GOT3 (cell line): ENCODE results near the gene FOSB.
A peak's percentile ranks its signal among the peaks of the same experiment; 100 is the strongest.
"Not testable (repeated sequence)": the region's sequence is repeated elsewhere in the genome, so short reads cannot be mapped to it uniquely, and the experiment has no call there.

Experiments used
- DNase-seq: peaks from one replicate; lab custom pipeline; 2025; ENCODE audit warnings: mixed read lengths; lab: John Stamatoyannopoulos, UW

The FOSB gene

DNA sequence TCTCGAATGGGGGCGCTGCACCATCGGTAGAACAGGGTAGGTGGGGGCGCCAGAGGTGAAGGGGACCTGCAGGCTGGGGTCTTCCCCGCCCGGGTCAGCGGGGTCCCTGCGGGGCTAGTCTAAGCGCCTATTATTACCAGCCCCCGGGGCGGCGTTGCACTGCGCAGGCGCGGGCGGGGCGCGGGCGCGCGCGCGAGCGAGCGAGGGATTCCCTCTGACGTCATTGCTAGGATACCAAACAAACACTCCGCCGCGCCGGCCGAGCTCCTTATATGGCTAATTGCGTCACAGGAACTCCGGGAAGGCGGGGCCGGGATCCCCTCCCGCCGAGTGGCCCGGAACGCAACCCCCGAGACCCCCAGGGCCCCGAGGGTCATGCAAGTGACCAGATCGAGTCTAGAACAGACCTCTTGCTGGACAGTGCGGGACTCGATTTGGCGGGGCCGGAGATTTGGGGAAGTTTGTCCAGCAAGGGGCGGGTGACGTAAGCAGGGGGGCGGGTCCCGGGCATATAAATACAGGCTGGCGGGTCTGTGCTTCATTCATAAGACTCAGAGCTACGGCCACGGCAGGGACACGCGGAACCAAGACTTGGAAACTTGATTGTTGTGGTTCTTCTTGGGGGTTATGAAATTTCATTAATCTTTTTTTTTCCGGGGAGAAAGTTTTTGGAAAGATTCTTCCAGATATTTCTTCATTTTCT is at the start of gene FOSB:
FOSB (plus strand) TSS at position 541 of the 703 bp plus-strand sequence. CDS start 591 bp downstream, outside the sequence.
- peak; percentile 92 for DNase-seq

DNA sequence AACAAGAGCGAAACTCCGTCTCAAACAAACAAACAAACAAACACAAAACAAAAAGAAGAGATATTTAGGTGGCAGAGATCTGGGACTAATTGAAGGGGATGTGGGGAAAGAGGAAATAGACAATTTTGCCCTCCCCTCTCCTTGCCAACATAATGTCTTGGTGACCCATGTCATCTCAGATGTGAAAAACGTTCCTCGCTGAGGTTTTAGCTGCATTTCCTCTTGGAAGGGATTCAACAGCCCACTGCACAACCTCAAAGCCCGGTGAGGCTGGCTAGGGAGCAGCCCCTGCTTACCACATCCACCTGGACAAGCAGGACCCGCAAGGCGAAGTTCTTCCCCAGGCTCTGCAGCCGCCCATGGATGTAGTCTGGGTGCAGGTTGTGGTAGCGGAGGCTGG is 49.0 kb upstream of the FOSB start:
- DNase-seq: no peak

DNA sequence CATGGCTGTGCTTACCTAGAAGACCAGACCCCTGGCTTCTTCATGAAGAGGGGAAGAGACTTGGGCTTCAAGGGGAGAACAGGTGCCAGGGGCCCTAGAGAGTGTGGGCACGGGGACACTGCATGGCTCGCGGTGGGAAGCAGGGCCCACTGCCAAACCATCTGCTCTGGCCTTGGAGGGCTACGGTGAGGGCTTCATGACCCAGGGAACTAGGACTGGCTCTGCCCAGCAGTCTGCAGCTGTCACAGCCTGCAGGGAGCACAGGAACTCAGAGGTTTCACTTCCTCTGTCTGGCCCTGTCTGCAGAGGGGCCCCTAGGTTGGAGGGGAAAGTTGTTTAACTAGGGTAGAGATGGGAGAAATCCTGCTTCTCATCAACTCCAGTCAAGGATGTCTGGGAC is 48.4 kb upstream of the FOSB start:
- DNase-seq: no peak

DNA sequence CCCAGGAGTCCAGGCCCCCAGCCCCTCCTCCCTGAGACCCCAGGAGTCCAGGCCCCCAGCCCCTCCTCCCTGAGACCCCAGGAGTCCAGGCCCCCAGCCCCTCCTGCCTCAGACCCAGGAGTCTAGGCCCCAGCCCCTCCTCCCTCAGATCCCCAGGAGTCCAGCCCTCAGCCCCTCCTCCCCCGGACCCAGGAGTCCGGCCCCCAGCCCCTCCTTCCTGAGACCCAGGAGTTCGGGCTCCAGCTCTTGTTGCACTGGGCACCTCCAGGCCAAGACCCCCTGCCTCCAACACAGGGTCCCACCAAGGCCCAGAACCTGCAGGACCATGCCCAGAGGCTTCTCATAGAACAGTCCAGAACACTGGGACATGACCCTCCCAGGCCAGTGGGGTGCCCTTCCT is 47.9 kb upstream of the FOSB start:
- DNase-seq: no peak

DNA sequence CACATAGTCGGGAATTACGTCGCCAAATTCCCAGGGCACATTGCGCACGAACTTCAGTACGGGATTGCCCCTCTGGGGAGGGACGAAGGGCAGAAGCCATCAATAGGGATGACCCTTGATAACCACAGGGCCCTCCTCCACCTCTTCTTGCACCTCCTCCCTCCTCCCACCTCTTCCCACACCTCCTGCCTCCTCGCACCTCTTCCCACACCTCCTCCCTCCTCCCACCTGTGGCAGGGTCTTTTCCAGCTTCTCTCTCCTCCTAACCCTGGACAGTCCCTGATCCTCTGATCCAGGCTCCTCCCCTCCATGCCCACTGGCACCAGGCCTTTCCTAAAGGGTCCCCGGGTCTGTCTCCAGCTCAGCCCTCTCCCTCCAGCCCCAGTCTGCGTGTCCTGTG is 47.4 kb upstream of the FOSB start:
- DNase-seq: no peak

DNA sequence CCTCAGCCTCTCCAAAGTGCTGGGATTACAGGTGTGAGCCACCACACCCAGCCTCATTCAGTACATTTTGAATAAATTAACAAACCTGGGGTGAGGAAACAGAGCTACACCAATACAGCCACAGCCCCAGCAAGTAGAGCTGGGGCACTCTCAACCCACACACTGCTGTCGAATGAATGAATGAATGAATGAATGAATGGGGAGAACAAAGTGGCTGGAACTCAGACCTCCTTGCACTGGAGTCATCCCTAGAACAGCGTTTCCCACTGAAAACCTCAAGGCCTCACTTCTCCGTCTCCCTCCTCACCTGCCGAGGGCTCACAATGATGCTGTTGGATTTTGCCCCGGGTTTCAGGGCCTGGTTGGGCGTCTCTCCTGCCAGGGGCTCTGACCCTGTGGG is 46.9 kb upstream of the FOSB start:
- no peak for DNase-seq

DNA sequence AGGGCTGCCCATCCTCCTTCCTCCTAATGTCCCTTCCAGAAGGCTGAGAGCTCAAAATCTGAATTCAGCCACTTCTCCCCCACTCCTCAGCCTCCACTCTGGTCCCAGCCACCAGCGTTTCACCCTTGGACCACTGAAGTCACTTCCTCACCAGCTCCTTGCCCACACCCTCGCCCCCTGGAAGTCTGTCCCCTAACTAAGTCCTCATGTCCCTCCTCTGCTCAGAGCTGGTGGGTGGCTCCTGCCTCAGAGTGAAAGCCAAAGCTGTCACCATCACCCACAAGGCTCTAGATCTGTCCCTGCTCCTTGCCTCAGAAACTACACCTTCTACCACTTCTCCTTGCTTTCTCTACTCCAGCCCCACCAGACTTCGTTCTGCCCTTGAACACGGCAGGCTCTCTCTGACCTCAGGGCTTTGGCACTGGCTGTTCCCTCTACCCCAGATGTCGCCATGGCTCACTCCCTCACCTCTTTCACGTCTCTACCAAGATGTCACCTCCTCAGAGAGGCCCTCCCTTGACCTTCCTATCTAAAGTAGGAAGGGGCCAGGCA is 45.8 kb upstream of the FOSB start:
- no peak for DNase-seq

DNA sequence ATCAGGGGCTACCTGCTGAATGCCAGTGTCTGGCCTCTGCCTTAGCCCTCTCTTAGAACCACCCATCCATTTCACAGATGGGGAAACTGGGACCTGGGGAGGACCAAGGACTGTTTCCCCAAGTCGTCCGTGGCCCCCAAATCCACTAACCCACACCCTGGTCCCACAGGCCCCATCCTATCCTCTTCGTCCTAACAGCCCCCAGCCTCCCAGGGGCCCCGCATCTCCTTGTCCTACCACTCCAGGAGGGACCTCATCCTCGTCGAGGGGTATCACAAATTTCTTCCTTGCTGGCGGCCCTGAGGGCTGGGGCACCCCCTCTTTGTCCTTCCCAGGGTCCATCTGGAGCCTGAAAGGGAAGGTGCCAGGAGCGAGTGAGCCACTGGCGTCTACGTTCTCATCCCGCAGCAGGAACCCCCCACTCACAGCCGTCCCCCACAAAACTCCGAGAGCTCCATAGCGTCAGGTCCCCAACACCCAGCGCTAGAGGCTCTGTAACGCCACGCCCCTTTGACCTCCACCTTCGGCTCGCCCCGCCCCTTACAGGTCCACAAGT is 44.7 kb upstream of the FOSB start:
- DNase-seq: no peak

DNA sequence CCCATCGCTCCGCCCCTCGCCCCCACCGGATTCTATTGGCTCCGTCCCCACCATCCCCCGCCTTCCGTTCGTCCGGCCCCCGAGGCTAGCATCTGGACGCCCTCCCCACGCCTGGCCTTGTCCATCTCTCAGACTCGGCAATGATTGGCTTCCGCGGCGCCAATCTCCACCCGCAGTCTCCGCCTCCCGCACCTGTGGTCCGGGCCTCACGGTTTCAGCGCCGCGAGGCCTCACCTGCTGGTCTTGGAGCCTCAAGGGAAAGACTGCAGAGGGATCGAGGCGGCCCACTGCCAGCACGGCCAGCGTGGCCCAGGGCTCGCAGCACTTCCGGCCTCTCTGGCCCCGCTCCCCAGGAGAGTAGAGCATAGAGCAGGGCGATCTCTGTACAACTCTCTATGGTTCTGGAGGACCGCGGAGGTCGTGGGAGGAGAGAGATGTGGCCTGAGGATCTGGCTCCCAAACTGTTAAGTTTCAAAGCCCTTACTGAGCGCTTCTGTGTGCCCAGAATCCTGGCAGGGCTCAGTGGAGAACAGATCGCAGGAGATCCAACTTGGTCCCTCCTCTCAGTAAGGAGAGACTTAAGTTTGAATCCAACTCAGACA is 44.1 kb upstream of the FOSB start, which contains the start of gene ERCC1:
ERCC1 (minus strand) TSS at position 329 of the 602 bp plus-strand sequence. CDS start 543 bp downstream, outside the sequence.
- peak; percentile 84 for DNase-seq

DNA sequence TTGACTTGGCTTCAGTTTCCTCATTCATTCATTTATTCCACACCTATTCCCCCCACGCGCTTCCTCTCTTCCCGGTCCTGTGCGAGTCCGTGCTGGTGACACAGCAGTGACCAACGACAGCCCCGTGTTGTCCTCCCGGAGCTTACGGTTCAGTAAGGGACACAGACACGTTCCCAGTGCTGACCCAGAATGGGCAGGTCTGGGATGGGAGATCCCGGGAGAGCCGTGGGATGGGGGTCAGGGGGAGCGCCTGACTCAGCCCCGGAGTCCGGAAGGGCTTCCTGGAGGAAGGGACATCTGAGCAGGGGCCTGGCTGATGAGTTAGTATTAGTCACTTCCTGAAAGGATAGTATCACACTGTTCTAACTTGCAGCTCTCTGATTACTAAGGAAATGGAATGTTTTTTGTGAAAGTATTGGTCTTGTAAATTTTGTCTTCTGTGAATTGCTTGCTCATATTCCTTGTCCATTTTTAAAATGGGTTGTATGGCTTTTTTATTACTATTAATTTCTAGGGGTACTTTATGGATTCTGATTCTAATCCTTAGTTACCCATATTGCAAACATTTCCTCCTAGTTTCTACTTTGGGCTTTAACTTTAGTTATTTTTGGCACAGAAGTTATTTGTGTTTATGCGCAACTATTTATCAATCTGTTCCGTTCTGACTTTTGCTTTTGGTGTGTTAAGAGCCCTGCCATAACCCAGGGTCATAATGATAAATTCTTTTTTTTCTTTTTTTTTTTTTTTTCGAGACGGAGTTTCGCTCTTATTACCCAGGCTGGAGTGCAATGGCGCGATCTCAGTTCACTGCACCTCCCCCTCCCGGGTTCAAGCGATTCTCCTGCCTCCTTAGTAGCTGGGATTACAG is 43.4 kb upstream of the FOSB start:
- DNase-seq: peak; percentile 66

DNA sequence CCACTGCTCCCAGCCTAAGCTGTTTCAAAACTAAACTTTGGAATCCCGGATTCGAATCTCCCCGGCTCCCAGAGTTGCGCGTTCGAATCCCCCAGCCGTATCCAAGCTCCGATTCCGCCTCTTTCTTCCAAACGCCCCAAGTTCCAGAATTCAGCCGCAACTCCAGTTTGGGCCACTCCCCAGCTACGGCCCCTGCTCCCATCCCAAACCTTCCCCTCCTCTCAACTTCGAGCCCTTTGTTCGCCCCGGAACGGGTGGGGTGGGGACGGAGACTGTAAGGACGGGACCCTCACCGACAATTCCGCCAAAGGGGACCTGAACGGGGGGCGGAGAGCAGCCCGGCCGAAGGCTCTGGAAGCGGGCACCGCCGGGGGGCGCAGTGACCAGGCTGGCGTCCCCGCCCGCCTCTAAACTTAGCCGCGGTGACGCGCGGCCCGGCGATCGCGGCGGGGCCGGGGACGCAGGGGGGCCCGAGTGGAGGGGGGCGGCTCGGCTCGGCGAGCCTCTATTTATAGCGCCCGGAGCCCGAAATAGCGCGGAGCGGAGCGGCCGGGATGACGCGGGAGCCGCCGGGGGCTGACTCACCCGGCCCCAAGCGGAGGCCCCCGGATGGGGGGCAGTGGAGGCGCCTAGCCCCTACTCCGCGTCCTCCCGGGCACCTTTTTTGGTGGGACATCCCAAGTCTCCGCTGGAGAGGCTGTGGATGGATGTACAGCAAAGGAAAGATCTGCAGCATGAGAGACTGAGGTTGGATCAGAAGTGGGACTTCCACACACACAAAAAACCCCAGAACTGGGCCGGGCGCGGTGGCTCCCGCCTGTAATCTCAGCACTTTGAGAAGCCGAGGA is 39.2 kb upstream of the FOSB start:
- no peak for DNase-seq

DNA sequence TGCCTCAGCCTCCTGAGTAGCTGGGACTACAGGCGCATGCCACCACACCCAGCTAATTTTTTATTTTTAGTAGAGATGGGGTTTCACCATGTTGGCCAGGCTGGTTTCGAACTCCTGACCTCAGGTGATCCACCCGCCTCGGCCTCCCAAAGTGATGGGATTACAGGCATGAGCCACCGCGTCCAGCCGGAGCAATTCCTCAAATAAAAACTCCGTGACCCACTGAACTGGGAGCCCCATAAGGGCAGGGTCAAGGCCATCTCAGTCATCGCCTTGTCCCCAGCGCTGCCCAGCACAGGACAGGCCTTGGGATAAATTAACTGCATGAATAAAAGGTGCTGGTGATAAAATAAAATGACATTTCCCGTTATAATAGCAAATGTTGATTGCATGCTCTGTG is 37.9 kb upstream of the FOSB start:
- DNase-seq: not testable (repeated sequence)

DNA sequence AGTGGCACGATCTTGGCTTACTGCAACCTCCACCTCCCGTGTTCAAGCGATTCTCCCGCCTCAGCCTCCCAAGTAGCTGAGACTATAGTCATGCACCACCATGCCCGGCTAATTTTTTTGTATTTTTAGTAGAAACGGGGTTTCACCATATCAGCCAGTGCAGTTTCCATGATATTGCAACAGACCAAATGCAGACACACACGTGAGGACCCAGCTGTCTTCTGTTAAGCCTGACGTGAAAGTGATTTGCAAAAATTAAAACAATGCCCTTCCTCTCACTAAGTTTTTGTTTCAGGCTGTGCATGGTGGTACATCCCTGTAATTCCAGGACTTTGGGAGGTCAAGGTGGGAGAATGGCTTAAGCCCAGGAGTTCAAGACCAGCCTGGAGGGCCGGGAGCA is 36.8 kb upstream of the FOSB start:
- DNase-seq: not testable (repeated sequence)

DNA sequence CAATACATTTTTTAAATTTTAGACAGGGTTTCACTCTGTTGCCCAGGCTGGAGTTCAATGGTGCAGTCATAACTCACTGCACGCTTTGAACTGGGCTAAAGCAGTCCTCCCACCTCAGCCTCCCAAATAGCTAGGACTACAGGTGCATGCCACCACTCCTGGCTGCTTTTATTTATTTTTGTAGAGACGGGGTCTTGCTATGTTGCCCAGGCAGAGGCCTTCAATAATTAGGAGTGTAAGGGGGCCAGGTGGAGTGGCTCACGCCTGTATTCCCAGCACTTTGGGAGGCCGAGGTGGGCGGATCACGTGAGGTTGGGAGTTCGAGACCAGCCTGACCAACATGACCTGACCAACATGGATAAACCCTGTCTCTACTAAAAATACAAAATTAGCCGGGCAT is 35.3 kb upstream of the FOSB start:
- not testable (repeated sequence) for DNase-seq

DNA sequence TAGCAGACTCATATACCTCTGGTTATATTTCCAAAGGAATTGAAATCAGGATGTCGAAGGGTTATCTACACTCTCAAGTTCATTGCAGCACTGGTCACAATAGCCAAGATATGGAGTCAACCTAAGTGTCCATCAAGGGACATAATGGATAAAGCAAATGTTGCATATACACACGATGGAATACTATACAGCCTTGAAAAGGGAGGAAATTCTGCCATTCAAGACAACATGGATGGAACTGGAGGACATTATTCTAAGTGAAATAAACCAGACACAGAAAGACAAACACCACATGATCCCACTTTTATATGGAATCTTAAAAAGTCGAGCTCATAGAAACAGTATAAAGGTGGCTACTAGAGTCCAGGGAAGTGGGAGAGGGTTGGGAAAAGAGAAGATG is 30.5 kb upstream of the FOSB start:
- no peak for DNase-seq

DNA sequence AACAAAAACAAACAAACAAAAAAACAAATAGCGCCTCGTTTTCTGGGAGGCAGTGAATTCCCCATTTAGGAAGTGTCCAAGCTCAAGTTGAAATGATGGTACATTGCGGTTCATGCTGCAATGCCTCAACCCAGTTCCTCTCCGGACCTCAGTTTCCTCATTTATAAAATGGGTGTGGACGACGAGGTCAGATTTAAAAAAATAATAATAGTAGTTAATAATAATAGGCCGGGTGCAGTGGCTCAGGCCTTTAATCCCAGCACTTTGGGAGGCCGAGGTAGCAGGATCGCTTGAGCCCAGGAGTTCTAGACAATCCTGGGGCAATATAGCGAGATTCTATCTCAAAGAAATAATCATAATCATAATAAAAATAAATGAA is 28.6 kb upstream of the FOSB start:
- DNase-seq: no peak

DNA sequence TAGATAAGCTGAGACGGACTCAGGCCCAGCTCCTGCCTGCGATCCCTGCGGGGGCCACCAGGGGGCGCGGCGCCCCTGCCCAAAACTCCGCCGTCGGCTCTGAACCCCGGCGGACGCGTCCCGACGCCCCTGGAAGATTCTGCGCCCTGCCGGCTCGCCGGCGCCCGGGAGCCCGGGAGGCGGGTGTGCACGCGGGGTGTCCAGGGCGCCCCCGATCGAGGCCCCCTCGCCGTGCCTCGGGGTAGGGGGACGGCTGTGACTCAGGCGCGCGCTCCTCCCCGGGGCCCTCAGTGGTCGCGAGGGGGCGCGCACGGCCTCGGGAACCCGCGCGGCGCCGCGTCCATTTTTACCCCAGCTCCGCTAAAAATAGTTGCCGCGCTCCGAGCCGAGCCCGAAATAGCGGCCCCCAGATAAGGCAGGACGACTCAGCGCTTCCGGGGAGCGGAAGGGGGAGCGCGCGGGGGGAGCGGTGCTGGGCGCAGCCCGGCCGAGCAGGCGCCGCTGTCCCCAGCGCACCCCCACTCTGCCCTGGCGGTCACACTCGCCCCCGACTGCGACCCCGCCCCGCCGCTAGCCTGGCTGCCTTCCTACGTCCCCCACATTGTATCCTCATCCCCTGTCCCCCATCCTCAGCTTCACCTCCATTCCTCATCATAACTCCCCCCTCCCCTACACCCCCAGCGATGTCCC is 28.1 kb upstream of the FOSB start:
- DNase-seq: peak; percentile 61

DNA sequence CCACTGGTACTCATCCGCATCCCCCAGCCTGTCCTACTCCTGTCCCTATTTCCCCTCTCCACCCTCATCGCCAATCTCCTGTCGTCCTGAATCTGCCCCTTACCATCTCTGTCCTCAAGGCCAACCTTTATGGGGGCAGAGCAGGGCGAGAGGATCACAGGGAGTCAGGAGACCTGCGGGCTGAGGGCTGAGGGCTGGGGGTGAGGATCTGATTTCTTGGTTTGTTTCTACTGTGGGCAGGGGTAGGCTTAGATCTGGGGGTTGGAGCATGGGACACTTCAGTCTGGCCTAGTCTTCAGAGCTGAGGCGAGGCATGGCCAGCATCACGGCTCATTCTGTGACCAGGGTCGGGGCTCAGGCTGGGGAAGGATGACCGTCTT is 27.5 kb upstream of the FOSB start:
- no peak for DNase-seq

DNA sequence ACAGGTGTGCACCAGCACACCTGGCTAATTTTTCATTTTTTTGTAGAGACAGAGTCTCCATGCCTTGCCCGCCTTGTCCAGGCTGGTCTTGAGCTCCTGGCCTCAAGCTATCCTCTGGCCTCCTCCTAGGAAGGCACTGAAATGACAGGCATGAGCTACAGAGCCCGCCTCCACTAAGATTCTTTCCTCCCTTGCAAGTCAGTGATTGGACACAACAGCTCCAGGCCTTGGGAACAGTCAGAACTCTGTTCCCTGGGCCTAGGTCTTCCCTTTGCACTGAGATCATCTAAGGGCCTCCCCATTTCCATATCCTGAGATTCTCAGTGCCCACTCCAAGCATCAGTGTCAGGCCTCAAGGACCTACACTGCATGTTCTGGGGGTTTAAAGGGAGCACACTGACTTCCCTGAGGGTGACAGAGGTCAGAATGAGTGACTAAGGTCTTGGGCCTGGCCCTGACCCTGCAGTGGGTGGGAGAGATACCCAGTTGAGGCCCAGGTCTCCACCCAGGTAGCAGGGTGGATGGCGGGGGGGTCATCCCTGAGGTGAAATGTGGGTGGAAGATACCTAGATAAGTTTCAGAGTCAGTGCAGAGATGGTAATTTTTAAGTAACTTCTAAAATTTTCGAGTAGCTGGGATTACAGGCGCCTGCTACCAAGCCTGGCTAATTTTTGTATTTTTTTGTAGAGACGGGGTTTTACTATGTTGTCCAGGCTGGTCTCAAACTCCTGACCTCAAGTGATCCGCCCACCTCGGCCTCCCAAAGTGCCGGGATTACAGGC is 26.7 kb upstream of the FOSB start:
- DNase-seq: no peak

DNA sequence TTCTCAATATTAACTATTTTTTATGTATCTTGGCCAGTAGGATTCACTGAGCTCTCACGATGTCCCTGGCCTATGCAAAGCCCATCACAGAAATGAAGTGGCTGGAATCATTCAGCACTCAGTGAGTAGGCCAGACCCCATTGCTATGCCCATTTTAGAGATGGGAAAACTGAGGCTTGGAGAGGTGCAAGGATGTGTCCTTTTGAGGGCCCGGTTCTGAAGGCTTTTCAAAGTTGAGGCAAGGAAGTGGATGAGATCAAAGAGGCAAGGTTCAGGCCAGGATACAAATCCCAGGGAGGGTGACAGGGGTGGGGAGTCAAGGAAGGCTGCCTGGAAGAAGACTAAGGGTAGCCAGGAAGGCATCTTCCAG is 25.4 kb upstream of the FOSB start:
- DNase-seq: no peak
